SK-N-SH (cell line): ENCODE data around the gene CEP78. TPM values are rescaled to one million over a fixed set of nuclear protein-coding genes. Genes with fewer than 3 reads are reported as not detected.

Experiments used
- CTCF ChIA-PET: fragments of 300-600, 350-600 bp; formaldehyde crosslinking; extraction: SDS; loops from one replicate; lab custom pipeline; 2021; lab: Yijun Ruan, JAX
- POLR2A ChIA-PET: fragments of 350-600 bp; sonication (Branson Sonifier 250); formaldehyde crosslinking; extraction: SDS; loops from one replicate; lab custom pipeline; 2020; ENCODE audit warnings: antibody characterized with exemption, inconsistent platforms; lab: Yijun Ruan, JAX
- DNase-seq: peaks from one replicate; pipeline ENCODE4 v3.0.0; 2012
- H2AFZ ChIP-seq: fragments of 200-600 bp; sonication (generic); 2 replicates; pipeline ENCODE4 v1.8.1; 2016; ENCODE audit warnings: antibody characterized with exemption, mild to moderate bottlenecking, low read depth
- H3F3A ChIP-seq: fragments of 200-600 bp; sonication (generic); replicated peaks from 2 replicates; pipeline ENCODE3; 2016; ENCODE audit warnings: antibody characterized with exemption, mild to moderate bottlenecking; ENCODE audit not compliant: insufficient read depth
- H3K27ac ChIP-seq, 2 experiments: fragments of 200-500 bp in 1 of 2; fragments of 200-600 bp in 1 of 2; sonication (Bioruptor generic) in 1 of 2; sonication (generic), shearing (Covaris generic) in 1 of 2; 2 replicates each; pipeline versions ENCODE4 v1.5.1 to v1.6.1; 2014 to 2016; ENCODE audit warnings: low read depth in 2 of 2, inconsistent platforms in 1 of 2, low read length in 1 of 2, mild to moderate bottlenecking in 1 of 2, mixed read lengths in 1 of 2
- H3K27me3 ChIP-seq: fragments of 200-600 bp; sonication (generic), shearing (Covaris generic); 2 replicates; pipeline ENCODE4 v1.6.1; 2016; ENCODE audit warnings: mixed run types; ENCODE audit not compliant: insufficient read depth
- H3K36me3 ChIP-seq, 2 experiments: fragments of 200-500 bp in 1 of 2; fragments of 200-600 bp in 1 of 2; sonication (Bioruptor generic) in 1 of 2; sonication (generic) in 1 of 2; replicated peaks in 1 of 2; 2 replicates each; pipeline versions ENCODE3 to v1.5.1; 2014 to 2016; ENCODE audit warnings: low read length in 1 of 2, mild to moderate bottlenecking in 1 of 2; ENCODE audit not compliant: insufficient read depth in 2 of 2, control insufficient read depth in 1 of 2
- H3K4me1 ChIP-seq, 2 experiments: fragments of 200-500 bp in 1 of 2; fragments of 200-600 bp in 1 of 2; sonication (Bioruptor generic) in 1 of 2; sonication (generic), shearing (Covaris generic) in 1 of 2; 2 replicates each; pipeline versions ENCODE4 v1.5.1 to v1.6.1; 2014 to 2016; ENCODE audit warnings: low read depth in 1 of 2, low read length in 1 of 2, mixed run types in 1 of 2; ENCODE audit not compliant: insufficient read depth in 2 of 2, control insufficient read depth in 1 of 2
- H3K4me2 ChIP-seq: fragments of 200-600 bp; sonication (generic), shearing (Covaris generic); 2 replicates; pipeline ENCODE4 v1.6.1; 2017; ENCODE audit warnings: mixed run types
- H3K4me3 ChIP-seq, 2 experiments: fragments of 200-500 bp in 1 of 2; fragments of 200-600 bp in 1 of 2; sonication (Bioruptor generic) in 1 of 2; sonication (generic), shearing (Covaris generic) in 1 of 2; 2 replicates each; pipeline versions ENCODE4 v1.5.1 to v1.8.1; 2014 to 2016; ENCODE audit warnings: low read depth in 2 of 2, inconsistent platforms in 1 of 2, low read length in 1 of 2, mild to moderate bottlenecking in 1 of 2, mixed read lengths in 1 of 2, moderate library complexity in 1 of 2
- H3K79me2 ChIP-seq: fragments of 200-600 bp; sonication (generic); 2 replicates; pipeline ENCODE4 v1.8.1; 2017; ENCODE audit warnings: mild to moderate bottlenecking; ENCODE audit not compliant: insufficient read depth
- H3K9ac ChIP-seq: fragments of 200-600 bp; sonication (generic); 2 replicates; pipeline ENCODE4 v1.6.1; 2017; ENCODE audit warnings: mixed run types
- H3K9me2 ChIP-seq: fragments of 200-600 bp; sonication (generic); 2 replicates; pipeline ENCODE4 v1.6.1; 2017; ENCODE audit warnings: mixed run types
- H3K9me3 ChIP-seq: fragments of 200-600 bp; sonication (generic); 2 replicates; pipeline ENCODE4 v1.6.1; 2017; ENCODE audit warnings: mixed run types, mild to moderate bottlenecking, moderate library complexity
- H4K20me1 ChIP-seq: fragments of 200-600 bp; sonication (generic); 2 replicates; pipeline ENCODE4 v1.6.1; 2017; ENCODE audit warnings: mild to moderate bottlenecking, mixed run types; ENCODE audit not compliant: insufficient read depth
- CHD2 ChIP-seq: fragments of 150-350 bp; IDR thresholded peaks from 2 replicates; pipeline ENCODE4 v1.6.1; 2018; ENCODE audit warnings: low read length; ENCODE audit not compliant: partially characterized antibody
- CTCF ChIP-seq: fragments of 200-600 bp; sonication (generic); IDR thresholded peaks from 2 replicates; pipeline ENCODE4 v1.6.1; 2017; ENCODE audit warnings: antibody characterized with exemption, mild to moderate bottlenecking, moderate library complexity
- EP300 ChIP-seq, 2 experiments: IDR thresholded peaks; 2 replicates each; pipeline versions ENCODE4 v1.4.0 to v1.6.1; 2012; ENCODE audit warnings: borderline replicate concordance in 1 of 2, low read depth in 1 of 2, low read length in 1 of 2
- EZH2phosphoT487 ChIP-seq: fragments of 200-600 bp; sonication (generic); IDR thresholded peaks from 2 replicates; pipeline ENCODE4 v1.6.1; 2017; ENCODE audit warnings: low read depth, mixed run types, mild to moderate bottlenecking, antibody characterized with exemption, moderate library complexity, borderline replicate concordance
- FOXM1 ChIP-seq: IDR thresholded peaks from 2 replicates; pipeline ENCODE4 v1.4.0; 2012; ENCODE audit warnings: low read depth, mild to moderate bottlenecking
- GATA2 ChIP-seq: sonication (generic); formaldehyde crosslinking; IDR thresholded peaks from 2 replicates; pipeline ENCODE4 v1.5.0; 2020; ENCODE audit warnings: mild to moderate bottlenecking, missing genetic modification reagents
- IRF3 ChIP-seq: fragments of 150-350 bp; IDR thresholded peaks from 2 replicates; pipeline ENCODE4 v1.6.1; 2016; ENCODE audit warnings: mild to moderate bottlenecking, low read depth, low read length
- MAX ChIP-seq: IDR thresholded peaks from 2 replicates; pipeline ENCODE4 v1.4.0; 2012; ENCODE audit warnings: low read depth
- NFIC ChIP-seq: IDR thresholded peaks from 2 replicates; pipeline ENCODE4 v1.4.0; 2012; ENCODE audit warnings: borderline replicate concordance
- NRF1 ChIP-seq: IDR thresholded peaks from 2 replicates; pipeline ENCODE4 v1.6.1; 2012; ENCODE audit warnings: low read depth, mild to moderate bottlenecking, low read length
- PBX3 ChIP-seq: IDR thresholded peaks from 2 replicates; pipeline ENCODE4; 2012
- POLR2AphosphoS5 ChIP-seq: IDR thresholded peaks from 2 replicates; pipeline ENCODE4 v1.6.1; 2012; ENCODE audit warnings: low read depth, low read length
- RAD21 ChIP-seq: IDR thresholded peaks from 2 replicates; pipeline ENCODE4 v1.6.1; 2012; ENCODE audit warnings: mild to moderate bottlenecking, low read length
- RCOR1 ChIP-seq: fragments of 150-350 bp; IDR thresholded peaks from 2 replicates; pipeline ENCODE4 v1.6.1; 2017; ENCODE audit warnings: antibody characterized with exemption, low read length
- RXRA ChIP-seq: IDR thresholded peaks from 2 replicates; pipeline ENCODE4 v1.4.0; 2012; ENCODE audit warnings: low read depth, mild to moderate bottlenecking, borderline replicate concordance
- SIN3A ChIP-seq: IDR thresholded peaks from 2 replicates; pipeline ENCODE4 v1.6.1; 2012; ENCODE audit warnings: low read depth, mild to moderate bottlenecking, low read length, moderate library complexity, borderline replicate concordance
- SMC3 ChIP-seq: IDR thresholded peaks from 2 replicates; pipeline ENCODE4 v1.6.1; 2012; ENCODE audit warnings: low read depth, low read length, improper control_type of control experiment
- TEAD4 ChIP-seq: IDR thresholded peaks from 2 replicates; pipeline ENCODE4 v1.4.0; 2012; ENCODE audit warnings: mild to moderate bottlenecking, borderline replicate concordance; ENCODE audit not compliant: insufficient read depth
- USF1 ChIP-seq: IDR thresholded peaks from 2 replicates; pipeline ENCODE4 v1.4.0; 2012; ENCODE audit warnings: low read depth, borderline replicate concordance
- ZBTB33 ChIP-seq: IDR thresholded peaks from 2 replicates; pipeline ENCODE4 v1.4.0; 2012; ENCODE audit warnings: low read depth, borderline replicate concordance
- WGBS: methylation state at CpG from one replicate; pipeline ENCODE4 v1.1.6; 2017; ENCODE audit warnings: low lambda C conversion rate; 5-methylcytosine and 5-hydroxymethylcytosine counted together
- polyA plus RNA-seq, 3 experiments: library from polyadenylated mRNA; depleted of rRNA; stranded (reverse); fragments of >200 nt; gene quantifications; 2 replicates each; pipeline ENCODE4 v1.2.3, GENCODE V29; 2012

The CEP78 gene
- polyA plus RNA-seq, 1 of the 3 experiments (the other 2 are of a cell fraction), result 6.2 TPM

GRCh38 chr9:78291240-78291925 lies 55.5 kb downstream of the CEP78 start:
- H3K79me2 ChIP-seq, result no peaks in the 10 kb centered on the region
- H3K4me1 ChIP-seq, result peaks cover 4 to 15% of the 10 kb centered on the region in 2 experiments; a peak in 2 of 4 replicates
- no peak overlapping the region for H2AFZ ChIP-seq
- no peaks in the 10 kb centered on the region for H4K20me1 ChIP-seq
- 89% methylated on average over 8 of the region's 8 CpGs for WGBS
- no peak overlapping the region for H3K27ac ChIP-seq
- H3K4me2 ChIP-seq, result no peak overlapping the region
- H3F3A ChIP-seq, result no peaks in the 10 kb centered on the region
- no peaks in the 10 kb centered on the region for H3K27me3 ChIP-seq
- H3K9ac ChIP-seq, result no peak overlapping the region
- H3K4me3 ChIP-seq, result no peak overlapping the region
- no peak for DNase-seq
- H3K9me3 ChIP-seq, result no peaks in the 10 kb centered on the region
- H3K9me2 ChIP-seq, result no peaks in the 10 kb centered on the region
- ChIA-PET POLR2A (no interaction called here), CTCF (interaction anchor here (1.2 kb wide), 2 partner anchors 38 to 78 kb away, joined by 3 to 4 read pairs; no protein-coding TSS in a partner anchor)
- TF ChIP-seq SMC3, result no peak
- no peak for TF ChIP-seq ZBTB33
- TF ChIP-seq TEAD4, result no peak
- no peaks in the 10 kb centered on the region for H3K36me3 ChIP-seq

- no peaks in the 10 kb centered on the region for H3K27me3 ChIP-seq
- WGBS, result 75% methylated on average over 6 of the region's 6 CpGs
- no peak overlapping the region for H3K9ac ChIP-seq
- no peak overlapping the region for H3K27ac ChIP-seq
- H3K9me3 ChIP-seq, result no peaks in the 10 kb centered on the region
- DNase-seq, result no peak
- H2AFZ ChIP-seq, result no peak overlapping the region
- H4K20me1 ChIP-seq, result no peaks in the 10 kb centered on the region
- no peak overlapping the region for H3K4me3 ChIP-seq
- H3K79me2 ChIP-seq, result no peaks in the 10 kb centered on the region
- no peaks in the 10 kb centered on the region for H3K36me3 ChIP-seq
- H3K4me1 ChIP-seq, result peaks cover 4 to 17% of the 10 kb centered on the region in 2 experiments; a peak in 2 of 4 replicates
- H3K4me2 ChIP-seq, result no peak overlapping the region
- TF ChIP-seq IRF3 (no peak), SMC3 (no peak), EP300 (IDR thresholded peaks at IDR 0.05; ENCODE audit: borderline replicate concordance in 1 of 2, low read depth in 1 of 2, low read length in 1 of 2) (no peak), CTCF (no peak), CHD2 (no peak), EZH2phosphoT487 (no peak), USF1 (no peak), GATA2 (CRISPR knock-in tag) (no peak), SIN3A (no peak), RCOR1 (no peak), NFIC (no peak), POLR2AphosphoS5 (no peak), FOXM1 (no peak), NRF1 (no peak), RXRA (no peak), PBX3 (no peak), MAX (no peak), RAD21 (no peak)
- CTCF ChIA-PET, result interaction anchor here (1.2 kb wide), 1 partner anchor 77 kb away, joined by 4 read pairs; no protein-coding TSS in a partner anchor
- POLR2A ChIA-PET, result no interaction called here
- no peaks in the 10 kb centered on the region for H3F3A ChIP-seq
- H3K9me2 ChIP-seq, result no peaks in the 10 kb centered on the region
Observed at GRCh38 chr9:78292026-78292425, 56.2 kb downstream of the CEP78 start.
